ENCODE data around the gene GEMIN8.

The GEMIN8 gene, protein sequence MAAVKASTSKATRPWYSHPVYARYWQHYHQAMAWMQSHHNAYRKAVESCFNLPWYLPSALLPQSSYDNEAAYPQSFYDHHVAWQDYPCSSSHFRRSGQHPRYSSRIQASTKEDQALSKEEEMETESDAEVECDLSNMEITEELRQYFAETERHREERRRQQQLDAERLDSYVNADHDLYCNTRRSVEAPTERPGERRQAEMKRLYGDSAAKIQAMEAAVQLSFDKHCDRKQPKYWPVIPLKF

DNA sequence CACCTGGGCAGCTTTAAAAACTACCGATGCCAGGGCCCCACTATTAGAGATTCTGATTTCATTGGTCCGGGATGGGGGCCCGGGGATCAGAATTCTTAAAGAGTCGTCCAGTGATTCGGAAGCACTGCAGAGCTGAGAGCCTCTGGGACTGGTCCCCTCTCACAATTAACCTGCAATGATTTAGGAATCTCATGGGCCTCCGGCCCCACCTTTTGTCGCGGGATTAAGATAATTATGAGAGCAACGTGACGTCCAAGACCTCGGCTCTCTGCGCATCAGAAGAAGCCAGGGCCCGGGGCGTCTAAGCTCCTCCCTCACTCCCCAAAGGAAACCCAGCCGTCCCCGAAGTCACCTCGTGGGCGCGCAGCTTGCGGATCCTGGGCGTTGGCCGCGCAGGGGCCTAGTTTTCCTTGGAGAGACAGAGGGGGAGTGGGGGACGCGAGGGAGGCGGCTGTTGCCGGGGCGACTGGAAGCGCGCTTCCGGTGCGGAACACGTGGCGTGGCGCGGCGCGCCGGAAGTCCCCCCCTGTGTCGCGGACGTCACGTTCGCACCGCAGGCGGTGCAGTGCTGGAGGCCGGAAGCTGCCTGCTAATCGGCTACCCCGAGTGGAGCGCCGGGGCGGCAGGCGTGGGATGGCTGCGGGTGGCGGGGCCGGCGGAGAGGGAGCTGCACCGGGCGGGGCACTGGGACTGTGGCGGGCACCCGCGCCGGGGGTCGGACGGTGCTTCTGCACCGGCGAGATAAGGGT lies at the start of gene GEMIN8:
TSS of gene GEMIN8 (minus strand) at position 468 of the 749 bp plus-strand sequence. CDS start 8,414 bp downstream, outside the sequence.
- in situ Hi-C loops (cut with HindIII; ENCODE audit: low sequenced_read_pairs), result no loop called here

DNA sequence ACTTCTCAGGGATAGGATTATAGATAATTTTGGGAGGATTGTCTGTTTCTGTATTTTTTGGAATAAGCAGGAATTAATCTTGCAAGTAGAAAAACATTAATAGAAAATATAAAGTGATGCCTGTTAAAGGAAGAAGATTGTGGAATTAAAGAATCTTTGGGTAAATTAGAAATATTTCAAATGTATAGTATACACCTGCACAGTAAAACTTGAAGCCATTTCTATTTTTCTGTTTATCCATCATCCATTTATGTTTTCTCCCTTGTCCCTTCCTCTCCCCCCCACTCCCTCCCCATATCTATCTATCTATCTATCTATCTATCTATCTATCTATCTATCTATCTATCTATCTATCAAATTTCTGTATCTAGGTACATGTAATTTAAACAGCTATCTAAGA lies 46.9 kb upstream of the GEMIN8 start:
- in situ Hi-C loops (cut with HindIII; ENCODE audit: low sequenced_read_pairs), result no loop called here

DNA sequence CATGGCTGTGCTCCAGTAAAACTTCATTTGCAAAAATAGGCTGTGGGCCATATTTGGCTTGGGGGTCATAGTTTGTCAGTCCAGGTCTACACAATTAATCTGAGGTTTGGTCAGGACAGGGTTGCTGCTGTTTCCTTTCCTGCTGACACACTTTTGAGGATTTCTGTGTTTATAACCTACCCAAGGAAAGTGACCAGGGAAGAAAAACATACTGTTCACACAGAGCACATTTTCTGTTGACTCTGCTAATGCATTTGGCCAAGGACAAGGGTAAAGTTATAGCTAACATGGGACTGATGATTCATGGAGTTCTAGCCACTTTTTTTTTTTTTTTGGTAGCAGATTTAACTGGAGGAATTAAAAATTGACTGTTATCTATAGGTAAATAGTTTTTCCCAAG lies 43.9 kb upstream of the GEMIN8 start:
- in situ Hi-C loops (cut with HindIII; ENCODE audit: low sequenced_read_pairs), result no loop called here

DNA sequence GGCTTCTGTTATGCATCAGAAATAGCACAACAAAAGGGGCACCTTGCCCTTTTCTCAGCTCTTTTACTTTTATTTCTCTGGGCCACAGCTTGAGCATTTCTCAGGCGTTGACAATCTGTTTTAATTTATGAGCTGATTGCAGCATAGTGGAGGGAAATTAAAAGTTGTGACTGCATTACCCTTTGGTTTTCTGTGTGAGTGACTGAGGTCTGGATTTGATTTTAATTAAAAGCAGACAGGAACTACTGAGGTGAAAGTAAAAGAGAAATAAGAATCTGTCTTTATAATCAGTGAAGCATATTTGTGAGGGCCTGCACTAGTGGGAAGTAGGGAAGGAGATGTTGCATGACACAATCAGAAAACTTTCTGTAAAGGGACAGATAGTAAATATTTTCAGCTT lies 43.4 kb upstream of the GEMIN8 start:
- in situ Hi-C loops (cut with HindIII; ENCODE audit: low sequenced_read_pairs), result no loop called here

DNA sequence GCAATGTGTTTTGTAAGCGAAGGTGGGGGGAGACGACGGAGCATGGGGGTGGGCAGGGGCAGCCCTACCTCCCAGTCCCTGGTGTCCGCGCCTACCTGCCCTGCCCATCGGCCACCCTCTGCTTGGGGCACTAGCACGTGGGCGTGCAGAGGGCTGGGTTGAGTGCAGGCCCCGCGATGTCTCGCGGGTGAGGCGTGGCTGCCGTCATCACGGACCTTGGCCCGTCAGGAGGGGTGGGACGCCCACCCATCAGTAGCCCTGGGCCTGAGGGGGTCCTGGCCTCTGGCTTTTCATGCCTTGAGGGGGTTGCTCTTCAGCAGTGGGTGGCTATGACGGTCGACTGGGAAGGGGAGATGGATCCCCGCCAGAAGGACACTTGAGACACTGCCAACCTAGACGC lies 36.1 kb upstream of the GEMIN8 start:
- in situ Hi-C loops (cut with HindIII; ENCODE audit: low sequenced_read_pairs), result no loop called here

DNA sequence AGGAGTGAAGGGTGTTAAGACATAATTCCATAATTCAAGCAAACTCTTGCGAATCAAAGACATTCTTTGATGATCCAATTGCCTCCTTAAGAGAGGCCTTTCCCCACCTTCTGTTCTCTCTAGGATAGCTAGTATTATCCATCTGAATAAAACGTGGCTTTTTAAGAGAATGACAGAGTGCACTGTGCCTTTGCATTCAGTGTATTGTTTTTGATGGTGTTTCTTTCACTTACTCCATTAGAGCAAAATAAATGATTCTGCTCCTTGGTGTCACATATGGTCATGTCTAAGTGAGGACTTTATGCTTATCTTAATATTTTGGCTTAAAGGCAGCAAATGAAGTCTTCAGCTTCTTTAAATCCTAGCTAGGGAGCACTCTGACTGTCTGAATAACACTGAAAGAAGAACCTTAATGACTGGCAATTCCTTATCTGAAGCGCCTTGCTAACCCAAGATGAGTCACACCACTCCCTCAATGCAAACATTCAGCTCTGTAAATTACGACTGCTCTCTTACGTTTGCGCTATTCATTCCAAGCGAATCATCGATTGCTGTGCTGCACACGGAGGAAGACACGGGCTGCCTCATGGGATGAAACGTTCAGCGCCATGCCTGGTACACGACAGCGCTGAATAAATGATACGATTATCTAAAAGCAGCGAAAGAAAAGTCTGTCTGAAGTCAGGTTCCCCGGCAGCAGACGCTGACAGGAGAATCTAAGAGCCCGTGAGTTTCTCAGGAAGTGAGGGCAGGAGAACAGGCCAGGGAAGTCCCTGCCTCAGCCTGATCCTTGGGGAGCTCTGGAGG lies 35.1 kb upstream of the GEMIN8 start:
- in situ Hi-C loops (cut with HindIII; ENCODE audit: low sequenced_read_pairs), result no loop called here

DNA sequence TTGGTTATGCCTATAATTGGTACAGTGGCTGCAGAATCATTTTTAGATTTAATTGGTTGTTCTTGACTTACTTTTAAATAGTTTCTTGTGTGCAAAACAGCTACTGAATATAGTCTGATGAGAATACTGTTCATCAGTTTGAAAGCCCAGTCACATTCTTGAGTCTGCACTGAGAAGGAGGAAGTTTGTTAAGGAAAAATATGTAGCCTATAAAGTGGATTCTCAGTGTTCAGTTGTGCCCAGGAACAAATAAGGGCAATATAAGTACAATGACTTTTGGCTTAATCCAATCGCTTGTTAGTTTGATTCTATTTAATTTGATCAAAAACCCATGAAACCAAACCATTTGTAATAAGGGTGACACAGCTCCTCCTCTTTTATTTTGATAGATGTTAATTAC lies 32.8 kb upstream of the GEMIN8 start:
- in situ Hi-C loops (cut with HindIII; ENCODE audit: low sequenced_read_pairs), result no loop called here

DNA sequence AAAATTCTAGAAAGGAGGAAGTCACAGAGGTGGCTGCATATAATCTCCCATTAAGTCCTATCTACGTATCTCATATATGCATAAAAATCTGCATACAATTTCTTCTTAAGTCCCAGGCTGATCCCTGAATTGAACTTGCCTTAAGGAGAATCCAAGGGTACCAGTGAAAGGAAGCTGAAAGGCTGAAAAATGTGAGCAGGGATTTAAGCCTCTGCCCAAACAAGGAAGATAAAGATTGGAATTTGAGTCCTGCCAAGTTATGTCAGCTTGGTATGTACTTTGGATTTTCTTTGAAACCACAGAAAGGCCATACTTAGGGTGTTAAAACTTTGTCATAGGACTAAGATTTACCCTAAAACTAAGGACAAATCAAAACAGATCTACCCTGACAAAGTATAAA lies 26.5 kb upstream of the GEMIN8 start:
- in situ Hi-C loops (cut with HindIII; ENCODE audit: low sequenced_read_pairs), result no loop called here

DNA sequence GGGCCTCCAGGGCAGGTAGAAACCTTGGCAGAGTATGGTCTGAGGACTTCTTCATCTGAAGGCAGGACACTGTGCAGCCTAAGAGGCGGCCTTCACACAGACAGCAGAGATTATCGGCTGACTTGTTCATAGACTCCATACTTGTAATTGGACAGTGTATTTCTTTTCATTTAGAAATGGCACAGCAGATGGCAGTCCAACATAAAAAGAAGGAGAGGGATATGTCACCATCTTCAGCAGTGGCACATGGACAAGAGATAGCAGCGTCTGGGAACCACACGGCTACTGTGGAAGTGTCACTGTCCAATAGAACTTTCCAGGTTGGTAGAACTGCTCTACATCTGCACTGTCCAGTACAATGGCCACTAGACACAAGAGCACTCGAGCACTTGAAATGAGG lies 21.7 kb upstream of the GEMIN8 start:
- in situ Hi-C loops (cut with HindIII; ENCODE audit: low sequenced_read_pairs), result no loop called here

DNA sequence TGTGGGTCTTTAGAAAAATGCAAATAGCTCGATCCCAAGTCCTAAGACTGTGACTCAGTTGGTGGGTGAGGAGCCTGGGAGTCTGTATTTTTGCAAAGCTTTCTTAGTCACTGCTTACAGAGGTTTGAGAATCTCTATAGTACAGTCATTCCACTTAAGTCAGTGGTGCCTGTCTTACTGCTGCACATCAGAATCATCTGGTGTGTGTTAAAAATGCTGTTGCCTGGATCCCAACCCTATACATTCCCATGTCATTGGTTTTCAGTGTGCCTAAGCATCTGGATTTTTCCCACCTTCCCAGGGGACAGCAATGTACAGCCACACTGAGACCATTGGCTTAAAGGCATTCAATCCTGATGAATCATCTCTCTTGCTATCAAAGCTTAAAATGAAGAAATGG lies 21.0 kb upstream of the GEMIN8 start:
- in situ Hi-C loops (cut with HindIII; ENCODE audit: low sequenced_read_pairs), result no loop called here

DNA sequence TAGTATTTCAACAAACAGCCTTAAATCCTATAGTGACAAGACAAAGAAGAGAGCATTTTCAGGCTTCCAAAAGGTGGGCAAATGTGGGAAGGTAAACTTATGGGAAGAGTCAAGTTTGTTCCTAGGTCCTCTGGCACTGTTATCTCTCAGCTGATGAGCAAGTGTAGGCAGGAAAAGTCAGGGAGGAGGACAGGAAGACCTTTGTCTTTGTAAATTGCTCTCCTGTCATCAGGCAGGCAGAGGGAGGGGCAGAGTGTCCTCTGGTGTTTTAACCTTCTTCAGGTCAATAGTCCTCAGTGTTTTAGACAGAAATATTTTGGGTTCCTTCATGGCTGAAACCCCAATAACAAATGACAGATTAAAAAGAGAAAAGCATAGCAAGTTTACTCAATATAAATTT lies 13.5 kb upstream of the GEMIN8 start:
- in situ Hi-C loops (cut with HindIII; ENCODE audit: low sequenced_read_pairs), result no loop called here

DNA sequence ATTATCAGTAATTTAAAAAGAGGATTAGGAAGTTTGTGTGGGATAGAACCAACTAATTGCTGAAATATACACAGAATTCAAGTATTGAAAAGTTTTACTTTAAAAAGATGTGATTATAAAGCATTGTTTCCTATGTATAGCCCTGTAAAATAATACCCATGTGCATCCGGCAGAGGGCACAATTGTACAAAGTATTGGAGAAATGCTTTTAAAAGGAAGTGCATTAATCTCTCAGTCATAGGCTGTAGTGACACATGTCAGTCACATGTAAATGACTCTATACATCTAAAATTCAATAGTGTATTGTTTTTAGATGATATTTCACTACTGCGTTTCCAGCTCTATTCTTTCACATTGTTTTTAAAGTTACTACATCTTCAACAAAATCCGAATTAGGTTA lies 9.7 kb upstream of the GEMIN8 start:
- in situ Hi-C loops (cut with HindIII; ENCODE audit: low sequenced_read_pairs), result no loop called here

DNA sequence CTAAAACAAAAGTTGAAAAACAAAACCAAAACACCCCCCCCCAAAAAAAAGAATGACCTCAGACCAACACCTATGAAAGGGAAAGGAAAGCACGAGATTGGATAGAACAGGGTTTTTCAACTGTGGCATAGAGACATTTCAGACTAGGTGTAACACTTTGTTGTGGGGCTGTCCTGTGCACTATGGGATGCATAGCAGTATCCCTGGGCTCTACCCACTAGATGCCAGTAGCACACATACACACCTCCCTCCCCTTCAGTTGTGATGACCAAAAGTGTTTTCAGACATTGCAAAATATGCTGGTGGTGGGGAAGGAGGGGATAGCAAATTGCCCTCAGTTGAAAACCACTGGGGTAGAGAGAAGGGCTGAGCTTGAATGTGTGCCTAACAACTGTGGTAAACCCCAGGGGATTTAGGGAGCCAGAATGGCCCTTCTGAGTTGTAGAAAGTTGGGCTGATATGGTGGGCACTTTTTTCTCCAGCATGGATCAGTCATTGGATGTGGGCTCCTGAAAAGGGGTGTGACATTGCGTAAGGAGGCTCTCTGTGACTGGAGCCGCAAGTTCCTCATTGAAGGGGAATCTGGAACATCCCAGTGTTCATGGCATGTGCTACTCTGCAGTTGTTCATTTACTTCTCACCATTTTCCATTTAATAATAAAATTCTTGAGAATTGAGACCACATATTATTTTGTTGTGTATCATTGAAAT lies 8.8 kb upstream of the GEMIN8 start:
- in situ Hi-C loops (cut with HindIII; ENCODE audit: low sequenced_read_pairs), result no loop called here

DNA sequence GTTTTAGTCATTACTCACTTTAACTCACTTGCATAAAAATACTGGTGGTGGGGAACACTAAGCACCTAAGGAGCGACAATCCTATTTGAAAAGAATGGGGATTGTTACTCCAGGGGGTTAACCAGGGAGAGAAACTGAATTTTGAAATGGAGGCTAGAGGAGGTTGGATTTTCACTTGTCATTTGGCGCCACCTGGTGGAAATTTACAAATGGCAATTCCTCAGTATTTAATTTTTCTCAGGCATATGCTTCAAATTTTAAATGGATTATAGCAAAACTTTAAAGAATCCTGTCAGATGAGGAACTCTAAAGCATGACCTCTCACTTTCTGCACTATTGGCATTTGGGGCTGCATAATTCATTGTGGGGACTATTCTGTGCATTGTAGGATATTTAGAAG lies 2.7 kb upstream of the GEMIN8 start:
- in situ Hi-C loops (cut with HindIII; ENCODE audit: low sequenced_read_pairs), result no loop called here

DNA sequence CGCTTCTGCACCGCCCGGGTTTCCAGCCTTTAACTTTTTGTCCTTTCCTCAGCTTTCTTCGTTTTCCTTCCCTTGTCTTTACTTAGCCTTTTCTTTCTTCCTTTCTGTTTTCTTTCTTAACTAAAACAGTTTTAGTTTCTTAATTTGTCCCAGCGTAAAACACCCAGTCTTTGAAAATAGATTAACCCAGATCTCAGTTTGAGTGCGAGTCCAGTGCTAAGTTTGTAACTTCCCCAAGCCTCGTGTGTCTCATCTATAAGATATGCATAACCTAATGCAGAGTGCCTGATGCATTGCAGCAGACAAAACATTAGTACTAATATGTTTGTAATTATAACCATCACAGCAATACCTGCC lies 460 bp upstream of the GEMIN8 start:
- in situ Hi-C loops (cut with HindIII; ENCODE audit: low sequenced_read_pairs), result no loop called here

DNA sequence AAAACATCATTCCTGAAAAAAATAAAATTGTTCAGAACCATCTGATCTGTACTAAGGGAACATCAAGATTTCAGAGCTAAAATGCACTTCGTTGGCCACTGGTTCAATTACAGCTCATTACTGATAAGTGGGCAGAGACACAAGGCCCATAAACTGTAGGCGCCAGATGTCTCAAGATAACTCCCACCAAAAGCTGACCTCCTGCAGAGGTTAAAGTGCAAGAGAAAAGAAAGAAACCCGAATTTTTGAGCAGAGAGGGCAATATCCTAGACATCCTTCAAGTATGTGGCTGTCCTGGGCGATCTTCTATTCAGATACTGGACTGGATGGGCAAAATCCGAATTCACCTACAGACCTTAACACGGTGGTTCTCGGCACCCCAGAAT lies 660 bp downstream of the GEMIN8 start:
- in situ Hi-C loops (cut with HindIII; ENCODE audit: low sequenced_read_pairs), result no loop called here

DNA sequence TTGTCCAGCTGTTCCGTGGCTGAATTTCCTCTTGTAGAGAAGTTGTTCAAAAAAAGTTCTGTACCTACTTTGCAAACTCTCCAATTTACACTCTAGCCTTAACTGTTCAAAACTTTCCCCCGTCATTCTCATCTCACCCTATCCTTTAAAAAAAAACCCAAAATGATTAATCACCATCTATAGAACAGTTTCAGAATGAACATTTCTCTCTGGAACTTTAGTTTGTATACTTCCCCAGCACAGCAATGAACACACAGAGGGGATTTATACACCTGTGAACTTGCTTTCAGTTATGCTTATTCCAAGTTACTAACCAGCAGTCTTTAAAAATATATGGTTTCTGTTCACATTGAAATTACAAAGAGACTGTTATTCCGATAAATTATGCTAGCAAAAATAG lies 1.2 kb downstream of the GEMIN8 start:
- in situ Hi-C loops (cut with HindIII; ENCODE audit: low sequenced_read_pairs), result no loop called here

DNA sequence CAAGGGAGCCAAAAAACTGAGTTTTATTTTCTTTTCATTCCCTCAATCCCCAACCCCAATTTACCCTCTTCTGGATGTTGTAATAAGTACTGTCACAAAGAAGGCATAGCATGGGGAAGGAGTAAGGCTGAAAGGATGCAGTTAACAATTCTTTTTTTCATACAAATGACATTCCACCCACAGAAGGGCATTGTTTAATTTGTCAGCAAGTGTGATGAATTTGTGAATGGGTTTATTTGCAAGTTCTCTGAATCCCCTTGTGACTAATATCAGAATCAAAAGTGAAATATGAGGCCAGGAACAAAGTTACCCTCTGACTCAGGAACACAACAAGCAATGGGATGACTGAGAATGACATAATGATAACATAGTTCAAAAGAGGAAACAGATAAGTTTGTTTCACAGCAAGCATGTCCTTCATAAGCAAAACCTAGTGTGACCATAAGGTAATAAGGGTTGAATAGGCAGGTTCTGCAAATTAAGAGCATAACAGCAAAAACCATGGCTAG lies 2.1 kb downstream of the GEMIN8 start:
- in situ Hi-C loops (cut with HindIII; ENCODE audit: low sequenced_read_pairs), result no loop called here

DNA sequence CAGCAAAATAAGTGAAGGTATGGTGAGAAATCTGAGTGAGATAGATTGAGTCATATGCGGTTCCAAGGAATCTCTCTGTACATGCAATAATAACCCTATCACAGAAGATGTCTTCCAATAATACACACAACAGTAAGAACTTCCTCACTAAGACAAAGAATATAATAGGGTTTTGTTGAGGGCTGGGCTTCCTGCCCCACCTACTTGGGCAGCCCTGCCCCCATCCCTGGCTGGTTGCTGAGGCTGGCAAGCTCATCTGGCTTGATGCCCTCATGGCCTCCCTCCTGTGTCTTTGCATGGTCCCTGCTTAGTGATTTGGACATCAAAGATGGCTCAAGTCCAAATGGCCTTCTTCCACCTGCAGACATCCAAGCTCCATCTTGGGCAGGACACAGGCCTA lies 2.7 kb downstream of the GEMIN8 start:
- in situ Hi-C loops (cut with HindIII; ENCODE audit: low sequenced_read_pairs), result no loop called here

DNA sequence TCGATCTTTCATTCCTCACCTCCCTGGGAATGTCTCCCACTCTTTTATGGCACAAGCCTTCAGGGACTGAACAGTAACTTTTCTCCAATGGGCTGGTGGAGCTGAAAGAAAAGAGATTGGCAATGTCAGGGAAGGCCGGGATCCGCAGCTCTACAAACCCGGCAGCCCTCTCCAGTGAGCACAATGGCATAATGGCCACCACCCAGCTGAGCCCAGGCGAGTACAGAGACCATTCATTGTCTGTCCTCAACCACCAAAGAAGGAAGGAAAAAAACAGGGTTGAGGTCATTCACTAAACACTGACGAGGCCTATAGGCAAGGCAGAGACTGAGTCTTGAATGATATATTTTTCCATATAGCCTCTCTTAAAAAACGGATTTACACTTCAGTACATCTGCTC lies 3.6 kb downstream of the GEMIN8 start:
- in situ Hi-C loops (cut with HindIII; ENCODE audit: low sequenced_read_pairs), result no loop called here

DNA sequence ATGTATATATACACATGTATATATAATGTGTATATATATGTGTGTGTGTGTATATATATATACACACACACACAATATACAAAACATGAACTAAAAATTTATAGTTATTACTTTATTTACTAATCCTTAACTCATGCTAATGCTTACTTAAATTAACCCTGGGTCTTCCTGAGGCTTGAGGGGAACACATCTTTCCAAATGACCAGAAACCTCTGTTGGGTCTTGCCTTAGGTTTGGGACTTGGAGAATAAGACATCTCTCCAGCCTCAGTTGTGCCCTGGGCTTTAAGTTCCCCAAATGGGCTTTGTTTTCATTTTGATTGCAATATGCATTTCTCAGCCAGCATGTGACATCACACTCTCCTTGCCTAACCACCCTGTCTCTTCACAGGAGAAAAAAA lies 7.7 kb downstream of the GEMIN8 start:
- in situ Hi-C loops (cut with HindIII; ENCODE audit: low sequenced_read_pairs), result no loop called here

Data from DLD1 (cell line).